ENCODE data around the gene AFF3.

Gene AFF3

DNA sequence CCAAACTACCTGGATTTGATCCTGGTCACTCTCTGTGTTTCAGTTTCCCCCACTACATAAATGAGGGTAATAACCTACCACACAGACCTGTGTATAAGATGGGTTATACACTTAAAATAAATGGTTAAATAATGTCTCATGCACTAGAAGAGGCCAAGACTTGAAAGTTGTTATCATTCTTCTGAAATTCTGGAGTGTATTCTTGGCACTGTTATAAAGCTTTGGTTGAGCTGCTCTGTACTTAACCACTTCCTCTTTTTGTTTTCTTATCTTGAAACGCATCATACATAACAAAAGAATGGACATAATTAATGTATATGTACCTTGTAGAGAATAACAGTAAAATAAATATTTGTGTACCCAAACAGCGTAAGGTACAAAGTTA is 281.0 kb downstream of the AFF3 start:
- no peak overlapping the region for H3K4me3 ChIP-seq (ENCODE audit: low read length)
- H3K27me3 ChIP-seq (ENCODE audit: low read depth, low read length): no peaks in the 10 kb centered on the region
- no peak overlapping the region for H2AFZ ChIP-seq (ENCODE audit: low read depth, low read length)
- peaks cover 70% of the 10 kb centered on the region for H4K20me1 ChIP-seq (ENCODE audit: insufficient read depth, low read length)
- H3K4me1 ChIP-seq (ENCODE audit: low read length): peaks cover 22% of the 10 kb centered on the region
- no peak overlapping the region for H3K27ac ChIP-seq (ENCODE audit: low read length)
- H3K9ac ChIP-seq (ENCODE audit: low read length): no peak overlapping the region
- no peaks in the 10 kb centered on the region for H3K9me3 ChIP-seq (ENCODE audit: insufficient read depth, low read length)
- no peak overlapping the region for H3K4me2 ChIP-seq (ENCODE audit: low read length)
- H3K79me2 ChIP-seq (ENCODE audit: low read length): peaks cover 9% of the 10 kb centered on the region; the same call in 1 of the 2 replicates
- H3K36me3 ChIP-seq (replicated peaks; ENCODE audit: low read depth, low read length): no peaks in the 10 kb centered on the region
- TF ChIP-seq EZH2phosphoT487 (IDR thresholded peaks at IDR 0.05; ENCODE audit: low read depth) (no peak), CTCF (IDR thresholded peaks at IDR 0.05; ENCODE audit: low read depth, low read length) (no peak)

- Histone ChIP-seq H3K4me1 (ENCODE audit: low read length) (peaks cover 22% of the 10 kb centered on the region), H3K4me2 (ENCODE audit: low read length) (no peak overlapping the region), H3K27ac (ENCODE audit: low read length) (no peak overlapping the region), H2AFZ (ENCODE audit: low read depth, low read length) (no peak overlapping the region), H3K27me3 (ENCODE audit: low read depth, low read length) (no peaks in the 10 kb centered on the region), H4K20me1 (ENCODE audit: insufficient read depth, low read length) (peaks cover 71% of the 10 kb centered on the region), H3K9ac (ENCODE audit: low read length) (no peak overlapping the region), H3K36me3 (replicated peaks; ENCODE audit: low read depth, low read length) (no peaks in the 10 kb centered on the region), H3K9me3 (ENCODE audit: insufficient read depth, low read length) (no peaks in the 10 kb centered on the region), H3K4me3 (ENCODE audit: low read length) (no peak overlapping the region), H3K79me2 (ENCODE audit: low read length) (peaks cover 9% of the 10 kb centered on the region; the same call in 1 of the 2 replicates)
- TF ChIP-seq CTCF (IDR thresholded peaks at IDR 0.05; ENCODE audit: low read depth, low read length) (no peak), EZH2phosphoT487 (IDR thresholded peaks at IDR 0.05; ENCODE audit: low read depth) (no peak)
Measured at GRCh38 chr2:99860720-99861375, 281.5 kb downstream of the AFF3 start.

- Histone ChIP-seq H3K79me2 (ENCODE audit: low read length) (peaks cover 6% of the 10 kb centered on the region; the same call in 1 of the 2 replicates), H2AFZ (ENCODE audit: low read depth, low read length) (no peak overlapping the region), H3K4me2 (ENCODE audit: low read length) (no peak overlapping the region), H4K20me1 (ENCODE audit: insufficient read depth, low read length) (peaks cover 57% of the 10 kb centered on the region), H3K9ac (ENCODE audit: low read length) (no peak overlapping the region), H3K4me3 (ENCODE audit: low read length) (no peak overlapping the region), H3K4me1 (ENCODE audit: low read length) (peaks cover 22% of the 10 kb centered on the region), H3K27ac (ENCODE audit: low read length) (no peak overlapping the region), H3K9me3 (ENCODE audit: insufficient read depth, low read length) (no peaks in the 10 kb centered on the region), H3K27me3 (ENCODE audit: low read depth, low read length) (no peaks in the 10 kb centered on the region), H3K36me3 (replicated peaks; ENCODE audit: low read depth, low read length) (peaks cover 4% of the 10 kb centered on the region)
- no peak for TF ChIP-seq EZH2phosphoT487 (IDR thresholded peaks at IDR 0.05; ENCODE audit: low read depth)
- no peak for TF ChIP-seq CTCF (IDR thresholded peaks at IDR 0.05; ENCODE audit: low read depth, low read length)
Measured at GRCh38 chr2:99858951-99859596, 283.3 kb downstream of the AFF3 start.

DNA sequence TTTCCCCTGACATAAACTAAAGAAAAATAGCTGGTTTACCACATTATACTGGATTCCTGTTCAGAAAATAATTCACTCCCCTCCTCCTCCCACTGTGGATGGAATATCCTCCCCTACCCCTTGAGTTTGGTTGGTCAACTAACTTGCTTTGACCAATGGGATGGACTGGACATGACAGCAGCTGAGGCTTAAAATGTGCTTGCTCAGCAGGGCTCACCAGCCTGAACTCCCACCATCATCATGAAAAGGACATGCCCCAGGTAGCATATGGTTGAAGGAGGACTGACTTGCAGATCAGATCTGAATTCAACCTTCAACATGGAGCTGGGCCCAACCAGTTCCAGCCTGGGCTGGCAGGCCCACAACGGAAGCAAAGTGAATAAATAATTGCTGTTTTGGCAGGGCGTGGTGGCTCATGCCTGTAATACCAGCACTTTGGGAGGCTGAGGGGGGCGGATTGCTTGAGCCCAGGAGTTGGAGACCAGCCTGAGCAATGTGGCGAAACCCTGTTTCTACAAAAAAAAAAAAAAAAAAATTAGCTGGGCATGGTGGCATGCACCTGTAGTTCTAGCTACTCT is 284.4 kb downstream of the AFF3 start:
- Histone ChIP-seq H3K27ac (ENCODE audit: low read length) (no peak overlapping the region), H3K36me3 (replicated peaks; ENCODE audit: low read depth, low read length) (peaks cover 4% of the 10 kb centered on the region), H2AFZ (ENCODE audit: low read depth, low read length) (no peak overlapping the region), H3K4me1 (ENCODE audit: low read length) (peaks cover 22% of the 10 kb centered on the region), H4K20me1 (ENCODE audit: insufficient read depth, low read length) (peaks cover 46% of the 10 kb centered on the region), H3K4me3 (ENCODE audit: low read length) (no peak overlapping the region), H3K9me3 (ENCODE audit: insufficient read depth, low read length) (no peaks in the 10 kb centered on the region), H3K9ac (ENCODE audit: low read length) (no peak overlapping the region), H3K27me3 (ENCODE audit: low read depth, low read length) (no peaks in the 10 kb centered on the region), H3K4me2 (ENCODE audit: low read length) (no peak overlapping the region), H3K79me2 (ENCODE audit: low read length) (peaks cover 6% of the 10 kb centered on the region; the same call in 1 of the 2 replicates)
- TF ChIP-seq CTCF (IDR thresholded peaks at IDR 0.05; ENCODE audit: low read depth, low read length): no peak
- TF ChIP-seq EZH2phosphoT487 (IDR thresholded peaks at IDR 0.05; ENCODE audit: low read depth): no peak
